ENCODE measurements around the gene IGF1R. TPM values are rescaled to one million over a fixed set of nuclear protein-coding genes. Genes with fewer than 3 reads are reported as not detected.

IGF1R gene
- total RNA-seq, 1 donor from 2014 or later: 31.4 TPM

- ATAC-seq (ENCODE audit: poor library complexity): no peak
Observed at GRCh38 chr15:98950248-98950647, 301.9 kb downstream of the IGF1R start.

GRCh38 chr15:98951004-98951403 is 302.7 kb downstream of the IGF1R start:
- ATAC-seq (ENCODE audit: poor library complexity): no peak
- no peak for DNase-seq
- intact Hi-C loops (cut with DNase I): loop anchor here (5.0 kb wide), 1 partner anchor 106 kb away; no protein-coding TSS in a partner anchor

More at GRCh38 chr15:98950248-98950647, 301.9 kb downstream of the IGF1R start:
- no peak for DNase-seq
- intact Hi-C loops (cut with DNase I): loop anchor here (5.0 kb wide), 1 partner anchor 107 kb away; no protein-coding TSS in a partner anchor

- DNase-seq: no peak
- intact Hi-C loops (cut with DNase I): loop anchor here (5.0 kb wide), 1 partner anchor 106 kb away; no protein-coding TSS in a partner anchor
- no peak for ATAC-seq (ENCODE audit: poor library complexity)
Observed at GRCh38 chr15:98951493-98952320, 303.4 kb downstream of the IGF1R start.

DNA sequence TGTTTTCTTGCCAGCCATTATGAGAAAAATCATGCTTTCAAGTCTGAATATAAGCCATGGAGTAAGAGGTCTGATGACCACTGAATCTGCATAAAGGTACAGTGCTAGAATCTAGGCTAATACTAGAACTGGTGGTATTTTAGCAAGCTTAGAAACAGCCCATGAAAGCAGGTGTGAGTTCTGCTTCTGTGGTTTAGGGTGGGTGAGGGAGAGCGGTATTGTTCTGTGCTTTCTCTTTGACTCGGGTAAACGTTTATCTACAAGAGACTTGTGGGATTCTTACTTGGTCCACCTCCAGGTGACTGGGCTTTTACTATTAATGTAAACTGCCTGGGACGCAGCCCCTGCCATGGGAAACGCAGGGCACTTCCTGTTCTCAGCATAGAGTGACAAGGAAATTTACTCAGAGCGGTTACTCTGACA is 304.1 kb downstream of the IGF1R start:
- intact Hi-C loops (cut with DNase I): loop anchor here (5.0 kb wide), 1 partner anchor 105 kb away; no protein-coding TSS in a partner anchor
- no peak for ATAC-seq (ENCODE audit: poor library complexity)
- DNase-seq: no peak

DNA sequence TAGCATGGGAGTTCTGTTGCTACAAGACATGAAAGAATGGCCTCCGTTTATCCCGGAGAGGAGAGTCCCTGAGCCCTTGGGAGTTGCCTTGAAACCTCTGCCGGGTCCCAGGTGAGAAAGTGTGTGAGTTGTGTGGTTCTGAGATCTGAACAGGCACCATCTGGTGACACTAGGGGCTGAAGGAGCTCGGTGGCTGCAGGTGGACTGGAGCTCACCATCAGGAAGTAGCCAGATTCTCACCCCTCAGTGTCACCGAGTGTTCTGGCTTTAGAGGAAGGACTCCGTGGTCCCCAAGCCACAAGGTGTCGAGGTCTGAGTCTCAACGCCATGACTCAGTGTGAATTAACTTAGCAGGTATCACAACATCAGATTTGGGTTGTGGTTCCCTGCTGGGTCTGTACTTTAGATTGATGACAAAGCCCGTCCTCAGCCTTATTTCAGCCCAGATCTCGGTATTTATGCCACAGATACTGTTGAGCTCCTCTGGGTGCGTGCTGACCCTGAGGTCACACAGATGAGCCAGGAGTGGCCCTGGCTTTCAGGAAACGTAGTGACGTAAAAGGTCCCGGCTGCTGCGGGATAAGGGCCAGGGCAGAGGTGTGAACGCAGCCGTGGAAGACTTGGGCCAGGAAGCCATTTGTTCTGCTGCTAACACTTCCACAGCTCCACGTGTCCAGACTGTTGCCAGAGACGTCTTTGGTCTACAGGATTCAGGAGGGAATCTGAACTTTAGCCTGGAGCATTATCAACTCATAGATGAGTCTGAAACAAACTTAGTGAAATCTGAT is 304.9 kb downstream of the IGF1R start:
- ATAC-seq (ENCODE audit: poor library complexity) (peak; percentile 53), DNase-seq (no peak)
- intact Hi-C loops (cut with DNase I): loop anchor here (5.0 kb wide), 1 partner anchor 104 kb away; no protein-coding TSS in a partner anchor

- DNase-seq (no peak), ATAC-seq (ENCODE audit: poor library complexity) (peak; percentile 19)
- intact Hi-C loops (cut with DNase I): loop anchor here (5.0 kb wide), 1 partner anchor 103 kb away; no protein-coding TSS in a partner anchor
Observed at GRCh38 chr15:98953968-98954367, 305.6 kb downstream of the IGF1R start.

DNA sequence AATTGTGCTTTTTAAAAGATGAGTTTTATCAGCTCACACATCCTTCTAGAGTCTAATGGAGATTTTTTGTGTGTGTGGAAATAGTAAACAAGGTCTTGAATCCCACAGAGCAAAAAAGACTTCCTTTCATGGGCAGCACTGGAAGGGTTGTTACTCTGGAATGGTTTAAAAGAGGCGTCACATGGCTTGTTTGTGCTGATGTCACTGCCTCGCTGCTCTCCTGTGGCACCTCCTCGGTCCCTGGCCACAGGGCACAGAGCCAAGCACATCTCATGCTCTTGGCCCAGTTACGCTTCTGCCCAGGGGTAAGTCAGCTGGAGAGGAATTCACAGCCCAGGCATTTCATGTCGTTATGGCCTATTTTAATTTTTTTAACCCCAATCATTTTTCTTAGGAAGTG is 306.1 kb downstream of the IGF1R start:
- intact Hi-C loops (cut with DNase I): loop anchor here (5.0 kb wide), 1 partner anchor 103 kb away; no protein-coding TSS in a partner anchor
- ATAC-seq (ENCODE audit: poor library complexity) (peak; percentile 85), DNase-seq (peak; percentile 87)

DNA sequence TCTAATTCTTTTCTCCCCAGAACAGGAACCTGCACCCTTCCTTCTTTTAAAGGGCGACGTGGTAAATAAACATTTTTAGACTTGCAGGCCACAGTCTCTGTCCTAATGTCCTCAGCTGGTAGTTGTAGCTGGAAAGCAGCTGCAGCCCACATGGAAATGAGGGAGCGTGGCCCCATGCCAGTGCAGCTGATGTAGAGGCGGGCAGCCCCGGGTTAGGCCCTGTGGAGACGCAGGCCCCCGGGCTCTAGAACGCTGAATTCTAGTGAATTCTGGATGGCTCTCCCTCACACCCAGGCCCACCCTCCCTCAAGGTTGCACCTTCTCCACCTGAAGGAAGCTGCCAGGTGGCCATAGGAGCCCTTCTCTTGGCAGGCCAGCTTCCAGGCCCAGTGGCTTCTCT is 307.0 kb downstream of the IGF1R start:
- DNase-seq (peak; percentile 70), ATAC-seq (ENCODE audit: poor library complexity) (peak; percentile 32)
- intact Hi-C loops (cut with DNase I): no loop called here

GRCh38 chr15:98955961-98956723 is 307.8 kb downstream of the IGF1R start:
- intact Hi-C loops (cut with DNase I): no loop called here
- no peak for ATAC-seq (ENCODE audit: poor library complexity)
- DNase-seq: no peak

- DNase-seq (no peak), ATAC-seq (ENCODE audit: poor library complexity) (no peak)
- intact Hi-C loops (cut with DNase I): no loop called here
Observed at GRCh38 chr15:98956796-98957553, 308.6 kb downstream of the IGF1R start.

DNA sequence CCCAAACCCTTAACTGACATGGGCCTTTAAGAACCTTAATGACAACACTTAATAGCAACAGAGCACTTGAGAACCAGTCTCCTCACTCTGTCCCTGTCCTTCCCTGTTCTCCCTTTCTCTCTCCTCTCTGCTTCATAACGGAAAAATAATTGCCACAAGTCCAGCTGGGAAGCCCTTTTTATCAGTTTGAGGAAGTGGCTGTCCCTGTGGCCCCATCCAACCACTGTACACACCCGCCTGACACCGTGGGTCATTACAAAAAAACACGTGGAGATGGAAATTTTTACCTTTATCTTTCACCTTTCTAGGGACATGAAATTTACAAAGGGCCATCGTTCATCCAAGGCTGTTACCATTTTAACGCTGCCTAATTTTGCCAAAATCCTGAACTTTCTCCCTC is 309.3 kb downstream of the IGF1R start:
- no peak for DNase-seq
- intact Hi-C loops (cut with DNase I): no loop called here
- ATAC-seq (ENCODE audit: poor library complexity): no peak

DNA sequence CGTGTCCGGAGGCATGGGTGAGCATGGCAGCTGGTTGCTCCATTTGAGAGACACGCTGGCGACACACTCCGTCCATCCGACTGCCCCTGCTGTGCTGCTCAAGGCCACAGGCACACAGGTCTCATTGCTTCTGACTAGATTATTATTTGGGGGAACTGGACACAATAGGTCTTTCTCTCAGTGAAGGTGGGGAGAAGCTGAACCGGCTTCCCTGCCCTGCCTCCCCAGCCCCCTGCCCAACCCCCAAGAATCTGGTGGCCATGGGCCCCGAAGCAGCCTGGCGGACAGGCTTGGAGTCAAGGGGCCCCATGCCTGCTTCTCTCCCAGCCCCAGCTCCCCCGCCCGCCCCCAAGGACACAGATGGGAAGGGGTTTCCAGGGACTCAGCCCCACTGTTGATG is 309.7 kb downstream of the IGF1R start:
- DNase-seq: no peak
- ATAC-seq (ENCODE audit: poor library complexity): no peak
- intact Hi-C loops (cut with DNase I): no loop called here

DNA sequence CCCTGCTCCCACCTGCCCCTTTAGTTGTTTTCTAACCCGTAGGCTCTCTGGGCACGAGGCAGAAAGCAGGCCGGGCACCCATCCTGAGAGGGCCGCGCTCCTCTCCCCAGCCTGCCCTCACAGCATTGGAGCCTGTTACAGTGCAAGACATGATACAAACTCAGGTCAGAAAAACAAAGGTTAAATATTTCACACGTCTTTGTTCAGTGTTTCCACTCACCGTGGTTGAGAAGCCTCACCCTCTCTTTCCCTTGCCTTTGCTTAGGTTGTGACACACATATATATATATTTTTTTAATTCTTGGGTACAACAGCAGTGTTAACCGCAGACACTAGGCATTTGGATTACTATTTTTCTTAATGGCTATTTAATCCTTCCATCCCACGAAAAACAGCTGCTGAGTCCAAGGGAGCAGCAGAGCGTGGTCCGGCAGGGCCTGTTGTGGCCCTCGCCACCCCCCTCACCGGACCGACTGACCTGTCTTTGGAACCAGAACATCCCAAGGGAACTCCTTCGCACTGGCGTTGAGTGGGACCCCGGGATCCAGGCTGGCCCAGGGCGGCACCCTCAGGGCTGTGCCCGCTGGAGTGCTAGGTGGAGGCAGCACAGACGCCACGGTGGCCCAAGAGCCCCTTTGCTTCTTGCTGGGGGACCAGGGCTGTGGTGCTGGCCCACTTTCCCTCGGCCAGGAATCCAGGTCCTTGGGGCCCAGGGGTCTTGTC is 310.7 kb downstream of the IGF1R start:
- intact Hi-C loops (cut with DNase I): no loop called here
- ATAC-seq (ENCODE audit: poor library complexity) (no peak), DNase-seq (no peak)

- ATAC-seq (ENCODE audit: poor library complexity) (no peak), DNase-seq (no peak)
- intact Hi-C loops (cut with DNase I): no loop called here
Observed at GRCh38 chr15:98959640-98960007, 311.3 kb downstream of the IGF1R start.

- no peak for ATAC-seq (ENCODE audit: poor library complexity)
- no peak for DNase-seq
- intact Hi-C loops (cut with DNase I): no loop called here
Observed at GRCh38 chr15:98960555-98961050, 312.3 kb downstream of the IGF1R start.

DNA sequence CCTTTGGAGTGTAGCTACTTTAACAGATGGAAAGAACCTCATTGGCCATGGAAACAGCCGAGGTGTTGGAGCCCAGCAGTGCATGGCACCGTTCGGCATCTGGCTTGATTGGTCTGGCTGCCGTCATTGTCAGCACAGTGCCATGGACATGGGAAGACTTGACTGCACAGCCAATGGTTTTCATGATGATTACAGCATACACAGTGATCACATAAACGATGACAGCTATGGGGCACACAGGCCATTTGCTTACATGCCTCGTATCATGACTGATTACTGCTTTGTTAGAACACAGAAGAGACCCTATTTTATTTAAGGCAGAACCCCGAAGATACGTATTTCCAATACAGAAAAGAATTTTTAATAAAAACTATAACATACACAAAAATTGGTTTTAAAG is 315.1 kb downstream of the IGF1R start:
- intact Hi-C loops (cut with DNase I): no loop called here
- DNase-seq: no peak

GRCh38 chr15:98964466-98965133 is 316.3 kb downstream of the IGF1R start:
- intact Hi-C loops (cut with DNase I): no loop called here

More for the DNA sequence above, 315.1 kb downstream of the IGF1R start:
- ATAC-seq (ENCODE audit: poor library complexity): no peak

More at GRCh38 chr15:98964466-98965133, 316.3 kb downstream of the IGF1R start:
- ATAC-seq (ENCODE audit: poor library complexity) (no peak), DNase-seq (no peak)
